AG10803 (cell line): Measurements from ENCODE around the gene SYNE1.

Source experiments
- DNase-seq: peaks from one replicate; pipeline ENCODE4 v3.0.0; 2010; ENCODE audit warnings: low read depth
- H3K4me3 ChIP-seq: 2 replicates; pipeline ENCODE4 v1.5.1; 2011; ENCODE audit warnings: mild to moderate bottlenecking, low read length, control low read depth
- CTCF ChIP-seq: conservative IDR thresholded peaks from 2 replicates; pipeline ENCODE4 v1.5.1; 2011; ENCODE audit warnings: mild to moderate bottlenecking, low read length, control low read depth, inconsistent platforms

Gene SYNE1

GRCh38 chr6:152209211-152209610 lies 428.0 kb downstream of the SYNE1 start:
- H3K4me3 ChIP-seq = no peak overlapping the region
- no peak for TF ChIP-seq CTCF
- DNase-seq = no peak

- DNase-seq = no peak
- no peak overlapping the region for H3K4me3 ChIP-seq
- TF ChIP-seq CTCF = no peak
These were observed 429.0 kb downstream of the SYNE1 start for GRCh38 chr6:152207915-152208714.

- DNase-seq = peak; percentile 9
- no peak overlapping the region for H3K4me3 ChIP-seq
- peak; percentile 45 for TF ChIP-seq CTCF
These were observed 430.9 kb downstream of the SYNE1 start for GRCh38 chr6:152206072-152206818.

- no peak overlapping the region for H3K4me3 ChIP-seq
- DNase-seq = no peak
- TF ChIP-seq CTCF = no peak
These were observed 432.6 kb downstream of the SYNE1 start for GRCh38 chr6:152204591-152204990.

GRCh38 chr6:152201120-152201519 lies 436.0 kb downstream of the SYNE1 start:
- no peak for TF ChIP-seq CTCF
- no peak overlapping the region for H3K4me3 ChIP-seq
- no peak for DNase-seq

GRCh38 chr6:152195896-152196295 lies 441.3 kb downstream of the SYNE1 start:
- no peak for TF ChIP-seq CTCF
- DNase-seq = no peak
- no peak overlapping the region for H3K4me3 ChIP-seq

GRCh38 chr6:152189736-152190135 lies 447.4 kb downstream of the SYNE1 start:
- H3K4me3 ChIP-seq = no peak overlapping the region
- no peak for TF ChIP-seq CTCF
- peak; percentile 22 for DNase-seq
